Esophagus muscularis mucosa (tissue), 3 donors: ENCODE measurements around the gene CFLAR.

Experiments
- CTCF ChIP-seq, 3 experiments: fragments of 200-600 bp in 2 of 3; fragments of 450-650 bp in 1 of 3; sonication (generic) in 2 of 3; IDR thresholded peaks; one replicate each; pipeline ENCODE4 v1.5.1; 2017 to 2019; ENCODE audit warnings: antibody characterized with exemption in 3 of 3, mild to moderate bottlenecking in 2 of 3, moderate library complexity in 1 of 3
- POLR2A ChIP-seq: fragments of 450-650 bp; IDR thresholded peaks from one replicate; pipeline ENCODE4 v1.6.1; 2017; ENCODE audit warnings: antibody characterized with exemption, moderate library complexity, mild to moderate bottlenecking, low read depth

DNA sequence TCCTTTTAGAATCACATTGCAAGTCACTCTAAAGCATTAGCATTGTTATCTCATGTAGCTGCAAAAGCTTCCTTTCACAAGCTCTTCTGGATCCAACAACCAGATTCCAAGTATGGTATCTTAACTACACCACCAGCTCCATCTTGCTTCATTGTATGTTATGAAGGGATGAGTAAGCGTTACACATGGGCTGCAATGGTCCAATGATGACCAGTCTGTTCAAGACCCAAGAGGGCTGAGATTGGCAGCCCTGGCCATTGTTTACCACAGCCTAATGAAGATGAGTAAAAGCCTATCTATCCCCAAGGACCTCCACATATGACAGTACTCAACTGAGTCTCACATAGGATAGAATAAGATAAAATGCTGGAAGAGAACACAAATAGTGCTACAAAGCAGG, 6.3 kb downstream of the CFLAR start:
- TF ChIP-seq CTCF (IDR thresholded peaks at IDR 0.05), result no peak
- no peak for TF ChIP-seq POLR2A
